Stimulated activated CD4-positive, alpha-beta T cell treated with anti-CD3 and anti-CD28 coated beads, Interleukin-15, amount 100 ng/mL, for 1 hour (primary cell): ENCODE measurements around the gene MGAT1.
"Not testable (repeated sequence)": the region's sequence is repeated elsewhere in the genome, so short reads cannot be mapped to it uniquely, and the experiment has no call there.

ENCODE experiments used
- DNase-seq, 2 donors: peaks; one replicate each; pipeline ENCODE4 v3.0.0-alpha.2; 2020; ENCODE audit warnings: low read depth in 1 of 2, low spot score in 1 of 2

MGAT1 gene

DNA sequence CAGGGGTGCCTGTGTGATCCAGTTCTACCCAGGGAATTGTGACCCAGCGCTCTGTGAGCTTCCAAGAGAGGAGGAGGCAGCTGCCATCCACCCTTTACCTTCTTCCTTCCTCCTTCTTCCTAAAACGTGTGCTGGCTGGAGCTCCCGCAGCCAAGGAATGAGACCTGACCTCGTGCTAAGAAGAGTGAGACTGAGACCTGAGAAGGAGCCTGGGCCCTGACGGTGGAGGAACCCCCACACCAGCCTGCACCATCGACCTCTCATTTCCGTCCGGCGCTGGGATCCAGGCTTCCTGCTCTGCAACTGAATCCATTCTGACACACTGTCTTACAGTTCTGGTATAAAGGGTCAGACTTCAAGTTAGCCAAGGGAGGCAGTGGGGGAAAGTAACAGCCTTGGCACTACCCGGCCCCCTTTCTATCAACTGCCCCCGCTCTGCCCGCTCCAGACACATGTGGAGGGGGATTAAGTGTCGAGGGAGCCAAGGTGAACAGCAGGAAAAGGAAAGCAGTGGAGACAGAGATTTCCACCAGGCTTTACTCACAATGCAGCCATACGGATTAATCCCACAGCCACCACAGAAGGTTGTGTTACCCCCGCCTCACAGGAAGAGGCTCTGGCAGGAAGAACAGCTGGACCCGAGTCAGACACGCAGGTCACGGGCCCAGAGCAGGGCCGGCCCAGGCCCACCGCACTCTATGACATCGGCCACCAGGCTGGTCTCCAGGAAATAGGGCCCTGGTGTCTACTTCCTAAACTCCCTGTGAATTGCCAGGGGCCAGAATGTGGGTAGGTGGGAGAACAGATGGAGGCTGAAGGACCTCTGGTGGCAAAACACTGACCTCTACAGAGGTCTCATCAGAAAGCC is 15.8 kb downstream of the MGAT1 start:
- DNase-seq: no peak

DNA sequence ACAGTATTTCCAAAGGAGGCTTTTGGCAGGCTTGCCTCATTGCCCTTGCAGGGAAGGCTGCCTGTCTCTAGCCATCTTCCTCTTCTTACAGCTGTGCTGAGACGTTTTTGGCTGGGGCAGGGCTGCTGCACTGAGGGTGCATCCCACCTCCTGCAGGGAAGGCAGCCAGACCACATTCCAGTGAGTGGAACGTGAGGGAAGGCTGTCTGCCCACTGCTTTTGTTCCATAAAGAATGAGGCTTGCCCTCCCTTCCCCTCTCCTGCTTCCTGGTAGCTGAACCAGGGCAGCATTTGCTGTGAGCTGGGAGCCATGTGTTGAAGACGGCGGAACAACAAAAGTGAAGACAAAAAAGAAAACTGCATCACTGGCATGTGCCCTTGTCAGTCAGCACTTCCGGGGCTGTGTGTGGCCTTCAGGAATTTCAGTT is 16.8 kb downstream of the MGAT1 start:
- DNase-seq: no peak

DNA sequence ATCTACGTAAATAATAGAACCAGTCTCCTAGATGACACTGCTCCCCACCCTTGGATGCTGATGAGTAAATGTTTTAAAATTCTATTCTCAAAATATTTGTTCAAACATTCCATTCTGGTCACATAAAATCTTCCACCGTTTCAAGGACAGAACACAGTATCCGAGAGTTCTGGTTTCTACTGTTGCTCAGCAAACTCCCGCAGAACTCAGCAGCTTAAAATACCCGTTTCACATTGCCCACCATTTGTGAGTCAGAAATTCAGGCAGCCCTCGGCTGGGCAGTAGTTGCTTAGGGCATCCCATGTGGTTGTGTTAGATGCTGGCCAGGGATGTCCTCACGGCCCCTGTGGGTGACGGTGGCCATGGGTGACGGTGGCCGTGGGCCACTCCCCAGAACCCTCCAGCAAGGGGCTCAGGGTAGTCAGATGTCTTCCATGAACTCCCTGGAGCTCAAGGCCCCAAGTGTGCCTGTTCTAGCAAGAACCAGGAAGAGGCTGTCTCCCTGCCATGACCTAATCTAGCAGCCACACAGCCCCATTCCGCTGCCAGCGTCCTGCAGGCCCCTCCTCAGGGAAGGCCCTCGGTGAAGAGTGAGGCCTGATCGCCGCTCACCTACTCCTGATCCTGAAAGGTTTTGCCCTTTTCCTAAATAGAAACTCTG is 17.4 kb downstream of the MGAT1 start:
- no peak for DNase-seq

DNA sequence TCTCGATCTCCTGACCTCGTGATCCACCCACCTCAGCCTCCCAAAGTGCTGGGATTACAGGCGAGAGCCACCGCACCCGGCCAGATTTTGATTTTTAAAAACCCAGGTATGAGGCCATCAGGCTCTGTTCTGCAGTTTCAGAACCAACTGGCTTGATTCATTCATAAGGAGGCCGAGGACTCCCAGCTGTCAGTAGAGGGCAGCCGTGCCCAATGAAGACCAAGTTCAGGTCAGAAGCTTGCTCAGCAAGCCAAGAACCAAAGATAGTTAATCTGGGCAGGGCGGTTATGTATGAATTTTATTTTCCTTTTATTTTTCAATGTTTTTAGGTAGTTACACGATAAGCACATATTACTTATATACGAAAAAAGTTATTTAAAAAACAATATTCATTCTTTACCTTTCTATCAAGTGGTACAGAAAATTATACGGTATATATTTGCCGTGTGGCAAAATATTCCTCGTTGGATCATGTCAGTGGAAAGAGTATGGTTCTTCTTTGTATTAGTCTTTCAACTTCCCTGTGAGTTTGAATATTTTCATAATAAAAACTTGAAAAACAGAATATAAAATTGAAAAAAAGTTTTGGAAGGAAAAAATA is 18.0 kb downstream of the MGAT1 start:
- peak; percentile 39 to 53 for DNase-seq

DNA sequence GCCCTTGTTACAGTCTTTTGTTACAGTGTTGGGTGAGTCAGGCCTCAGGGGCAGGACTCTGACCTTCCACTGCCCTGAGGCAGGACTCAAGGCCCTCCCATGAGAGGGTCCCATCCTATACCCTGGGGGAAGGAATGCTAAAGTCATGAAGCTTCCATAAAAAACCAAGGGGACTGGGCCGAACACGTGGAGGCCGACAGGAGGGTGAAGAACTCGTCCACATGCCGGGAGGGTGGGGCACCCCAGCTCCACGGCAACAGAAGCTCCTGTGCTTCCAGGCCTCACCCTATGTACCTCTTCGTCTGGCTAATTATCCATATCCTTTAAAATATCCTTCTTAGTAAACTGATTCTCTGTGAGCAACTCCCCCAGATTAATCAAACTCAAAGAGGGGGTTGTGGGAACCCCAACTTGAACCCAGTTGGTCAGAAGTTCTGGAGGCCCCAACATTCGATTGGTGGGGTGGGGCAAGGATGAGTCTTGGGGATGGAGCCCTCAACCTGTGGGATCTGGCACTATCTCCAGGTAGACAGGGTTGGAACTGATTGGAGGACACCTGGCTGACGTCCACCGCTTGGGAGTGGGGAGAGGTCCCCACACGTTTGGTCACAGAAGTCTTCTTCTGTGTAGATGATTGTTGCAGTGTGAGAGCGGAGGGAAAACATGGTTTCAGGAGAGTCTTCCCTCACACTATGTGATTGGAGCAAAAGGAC is 19.1 kb downstream of the MGAT1 start:
- DNase-seq: no peak

DNA sequence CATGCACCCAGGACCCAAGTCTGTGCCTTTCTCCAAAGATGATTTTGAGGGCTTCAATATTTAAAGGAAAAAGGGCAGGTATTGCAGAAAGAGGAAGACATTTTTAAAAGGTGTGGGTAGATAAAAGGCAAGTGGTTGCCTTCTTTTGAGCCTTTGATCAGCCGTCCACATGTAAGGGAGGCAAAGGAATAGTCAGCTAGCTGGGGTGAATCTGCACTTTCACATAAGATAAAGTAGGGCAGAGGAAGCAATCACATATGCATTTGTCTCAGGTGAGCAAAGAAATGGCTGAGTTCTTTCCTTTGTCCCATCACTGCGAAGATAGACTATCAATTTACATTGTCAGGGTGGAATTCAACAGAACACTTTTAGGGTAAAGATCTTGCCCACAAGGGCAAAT is 19.9 kb downstream of the MGAT1 start:
- DNase-seq: no peak

DNA sequence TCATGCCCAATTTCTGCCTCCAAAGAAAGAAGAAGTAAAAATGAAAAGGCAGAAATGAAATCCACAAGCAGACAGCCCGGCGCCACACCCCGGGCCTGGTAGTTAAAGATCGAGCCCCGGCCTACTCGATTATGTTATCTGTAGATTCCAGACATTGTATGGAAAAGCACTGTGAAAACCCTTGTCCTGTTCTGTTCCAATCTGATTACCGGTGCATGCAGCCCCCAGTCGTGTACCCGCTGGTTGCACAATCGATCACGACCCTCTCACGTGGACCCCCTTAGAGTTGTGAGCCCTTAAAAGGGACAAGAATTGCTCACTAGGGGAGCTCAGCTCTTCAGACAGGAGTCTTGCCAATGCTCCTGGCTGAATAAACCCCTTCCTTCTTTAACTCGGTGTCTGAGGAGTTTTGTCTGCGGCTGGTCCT is 20.7 kb downstream of the MGAT1 start:
- not testable (repeated sequence) for DNase-seq

DNA sequence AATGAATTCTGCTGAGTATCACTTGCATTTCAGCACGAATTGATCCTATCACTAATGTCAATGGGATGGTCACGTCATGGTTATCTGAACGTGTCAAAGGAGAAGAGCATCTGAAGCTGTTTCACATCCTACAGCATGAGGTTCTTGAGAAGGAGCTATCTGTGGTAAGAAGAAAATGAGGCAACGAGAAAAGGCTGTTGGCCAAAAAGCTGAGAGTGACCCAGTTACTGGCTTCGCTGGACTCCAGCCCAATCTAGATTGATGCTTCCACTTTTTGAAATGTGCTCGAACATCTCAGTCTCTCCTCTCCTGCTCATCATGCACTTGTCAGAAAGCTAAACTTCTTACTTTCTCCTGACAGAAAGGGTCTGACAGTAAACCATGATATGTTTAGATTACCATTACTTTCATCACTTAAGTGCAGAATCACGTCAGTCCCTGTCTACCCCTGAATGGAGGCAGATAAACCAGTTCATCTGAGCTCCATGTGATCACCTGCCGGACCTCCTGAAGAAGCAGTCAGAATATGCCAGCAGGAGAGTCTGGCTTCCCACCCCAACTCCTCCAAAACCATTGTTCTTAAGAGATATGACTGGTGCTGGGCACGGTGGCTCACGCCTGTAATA is 22.5 kb downstream of the MGAT1 start:
- DNase-seq: no peak

DNA sequence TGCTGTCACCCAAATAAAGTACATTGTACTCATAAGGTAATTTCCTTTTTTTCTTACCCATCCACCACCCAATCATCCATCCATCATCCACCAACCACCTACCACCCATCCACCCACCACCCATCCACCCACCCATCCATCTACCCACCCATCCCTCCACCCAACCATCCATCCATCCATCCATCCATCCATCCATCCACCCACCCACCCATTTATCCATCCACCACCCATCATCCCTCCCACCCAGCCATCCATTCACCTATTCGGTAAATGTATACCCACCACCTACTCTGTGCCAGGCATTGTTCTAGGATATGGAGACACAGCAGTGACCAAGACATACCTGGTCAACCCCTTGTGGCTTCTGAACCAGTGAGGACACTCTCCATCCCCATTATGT is 25.1 kb downstream of the MGAT1 start:
- DNase-seq: no peak

DNA sequence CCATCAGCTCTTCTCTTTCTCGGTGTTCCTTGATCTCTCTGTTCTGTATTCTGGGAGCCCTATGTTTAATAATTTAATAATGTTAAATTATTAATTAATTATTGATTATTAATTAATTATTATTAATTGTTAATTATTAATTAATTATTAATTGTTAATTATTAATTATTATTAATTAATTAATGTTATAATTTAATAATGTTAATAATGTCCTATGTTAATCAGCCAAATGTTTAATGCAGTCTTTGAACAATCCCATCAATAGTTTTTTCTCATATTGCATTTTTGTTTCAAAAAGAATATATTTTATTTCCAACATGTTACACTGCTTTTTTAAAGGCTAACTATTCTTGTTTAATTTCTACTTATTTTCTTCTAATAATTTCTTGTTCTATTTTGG is 26.2 kb downstream of the MGAT1 start:
- DNase-seq: no peak

DNA sequence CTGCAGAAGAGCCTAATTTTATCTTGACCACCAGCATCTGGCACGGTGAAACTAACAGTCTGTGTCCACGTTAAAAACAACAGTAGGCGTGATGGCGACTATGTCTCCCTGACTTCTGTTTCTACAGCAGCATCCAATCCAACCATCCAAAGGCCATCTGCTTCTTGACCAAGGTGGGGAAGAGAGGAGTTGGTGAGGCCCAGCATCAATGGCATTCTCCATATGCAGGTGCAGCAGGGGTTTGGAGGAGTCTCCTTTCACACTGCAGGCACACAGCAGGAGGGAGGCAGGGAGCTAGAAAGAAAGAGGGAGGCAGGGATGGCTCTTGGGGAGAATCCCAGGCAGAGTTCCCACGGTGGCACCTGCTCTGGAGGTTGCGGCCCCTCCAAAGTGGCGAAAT is 27.0 kb downstream of the MGAT1 start:
- DNase-seq: no peak

DNA sequence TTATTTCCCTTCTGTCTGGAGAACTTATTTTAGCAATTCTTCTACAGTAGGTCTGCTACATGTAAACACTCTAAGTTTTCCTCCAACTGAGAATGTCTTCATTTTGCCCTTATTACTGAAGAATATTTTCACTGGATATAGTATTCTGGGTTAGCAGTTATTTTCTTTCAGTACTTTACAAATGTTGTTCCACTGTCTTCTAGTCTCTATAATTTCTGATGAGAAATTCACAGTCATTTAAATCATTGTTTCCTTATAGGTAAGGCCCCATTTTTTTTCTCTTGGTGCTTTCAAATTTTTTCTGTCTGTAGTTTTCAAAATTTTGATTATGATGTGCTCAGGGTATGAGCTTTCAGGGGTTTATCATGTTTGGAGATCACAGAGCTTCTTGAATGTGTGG is 30.8 kb downstream of the MGAT1 start:
- no peak for DNase-seq

DNA sequence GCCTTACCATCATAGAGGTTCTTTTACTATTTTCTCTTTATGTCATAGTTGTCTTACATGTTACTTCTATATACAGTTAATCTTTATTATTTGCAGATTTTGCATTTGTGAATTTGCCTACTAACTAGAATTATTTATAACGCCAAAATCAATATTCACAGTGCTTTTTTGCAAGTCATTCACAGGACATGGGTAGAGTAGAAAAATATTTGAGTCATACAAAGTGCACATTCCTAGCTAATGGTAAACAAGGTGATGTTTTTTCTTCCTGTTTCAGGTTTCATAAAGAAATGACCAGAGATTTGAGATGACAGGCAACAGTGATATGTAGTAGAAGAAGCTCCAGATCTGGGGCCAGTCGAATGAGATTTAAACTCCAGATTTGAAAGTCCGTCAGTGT is 32.8 kb downstream of the MGAT1 start:
- DNase-seq: no peak

DNA sequence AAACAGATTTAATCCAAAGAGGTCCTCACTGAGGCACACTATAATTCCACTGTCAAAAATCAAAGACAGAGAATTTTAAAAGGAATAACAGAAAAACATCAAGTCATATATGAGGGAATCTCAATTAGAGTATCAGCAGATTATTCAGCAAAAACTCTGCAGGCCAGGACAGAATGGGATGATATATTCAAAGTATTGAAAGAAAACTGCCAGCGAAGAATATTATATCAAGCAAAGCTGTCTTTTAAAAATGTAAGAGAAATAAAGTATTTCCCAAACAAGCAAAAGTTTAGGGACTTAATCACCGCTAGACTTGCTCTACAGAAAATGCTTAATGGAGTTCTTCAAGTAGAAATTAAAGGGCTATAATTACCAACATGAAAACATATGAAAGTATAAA is 47.0 kb downstream of the MGAT1 start:
- no peak for DNase-seq

DNA sequence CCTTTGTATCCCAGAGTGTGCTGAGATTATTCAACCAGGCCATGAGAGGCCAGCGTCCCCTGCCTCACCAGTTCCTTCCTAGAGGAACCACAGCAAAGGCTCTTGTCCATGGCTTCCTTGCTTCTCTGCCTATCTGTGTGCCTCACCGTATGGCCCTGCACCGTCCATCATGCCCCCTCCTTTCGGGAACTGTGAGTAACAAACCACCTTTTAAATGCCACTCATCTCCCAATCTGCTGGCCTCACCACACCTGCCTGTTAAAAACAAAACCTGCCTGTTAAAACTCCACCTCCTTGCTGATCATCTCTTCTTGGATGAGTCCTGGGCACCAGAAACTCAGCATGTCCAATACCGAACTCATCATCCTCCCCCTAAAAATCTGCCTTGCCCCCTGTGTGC is 58.4 kb downstream of the MGAT1 start:
- no peak for DNase-seq

DNA sequence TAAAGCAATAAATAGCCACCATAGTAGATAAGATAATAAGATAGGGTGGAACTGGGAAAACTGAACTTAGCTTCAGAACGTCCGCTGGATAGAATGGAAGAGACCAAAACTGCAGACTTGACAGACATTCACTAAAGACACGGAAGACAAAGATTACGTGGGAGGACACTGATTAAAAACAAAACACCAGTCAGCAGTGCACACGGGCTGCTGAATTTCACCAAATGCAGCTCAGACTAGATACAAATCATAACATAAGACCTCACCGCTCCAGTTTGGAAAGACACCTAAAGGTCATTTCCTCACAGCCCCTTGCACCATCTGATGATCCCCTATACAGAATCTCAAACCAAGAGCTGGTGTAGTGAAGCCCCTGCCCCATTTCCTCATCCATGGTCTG is 59.9 kb downstream of the MGAT1 start:
- no peak for DNase-seq

DNA sequence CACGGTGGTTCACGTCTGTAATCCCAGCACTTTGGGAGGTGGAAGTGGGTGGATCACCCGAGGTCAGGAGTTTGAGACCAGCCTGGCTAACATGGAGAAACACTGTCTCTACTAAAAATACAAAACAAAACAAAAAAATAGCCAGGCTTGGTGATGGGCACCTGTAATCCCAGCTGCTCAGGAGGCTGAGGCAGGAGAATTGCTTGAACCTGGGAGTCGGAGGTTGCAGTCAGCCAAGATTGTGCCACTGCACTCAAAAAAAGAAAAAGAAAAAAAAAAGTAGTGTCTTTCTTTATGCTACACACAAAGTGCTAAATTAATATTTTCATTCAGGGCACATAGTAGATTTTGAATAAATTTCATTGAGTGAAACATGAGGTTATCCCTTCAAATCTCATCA is 61.7 kb downstream of the MGAT1 start:
- DNase-seq: not testable (repeated sequence)

DNA sequence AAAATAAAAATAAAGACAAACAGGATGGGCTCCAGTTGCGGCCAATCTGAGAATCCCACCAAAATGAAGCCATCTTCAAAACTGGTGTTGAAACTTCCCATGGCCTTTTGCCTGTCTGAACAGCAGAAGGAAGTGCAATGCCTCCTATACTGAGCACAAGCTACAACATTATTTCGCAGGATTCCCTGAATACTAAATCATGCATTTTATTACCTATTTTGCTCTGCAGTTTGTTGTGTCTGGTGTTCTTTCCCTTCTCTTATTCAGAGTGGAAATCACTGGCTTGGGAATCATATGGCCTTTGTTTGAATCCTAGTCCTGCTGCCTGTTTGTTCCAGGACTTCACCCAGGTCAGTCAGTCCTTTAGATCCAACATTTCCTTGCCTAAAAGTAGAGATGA is 62.6 kb downstream of the MGAT1 start, which contains the start of gene OR2Y1:
OR2Y1 (minus strand) TSS at position 101 of the 400 bp plus-strand sequence; CDS start at position 101, 0 bp downstream.
- DNase-seq: no peak

DNA sequence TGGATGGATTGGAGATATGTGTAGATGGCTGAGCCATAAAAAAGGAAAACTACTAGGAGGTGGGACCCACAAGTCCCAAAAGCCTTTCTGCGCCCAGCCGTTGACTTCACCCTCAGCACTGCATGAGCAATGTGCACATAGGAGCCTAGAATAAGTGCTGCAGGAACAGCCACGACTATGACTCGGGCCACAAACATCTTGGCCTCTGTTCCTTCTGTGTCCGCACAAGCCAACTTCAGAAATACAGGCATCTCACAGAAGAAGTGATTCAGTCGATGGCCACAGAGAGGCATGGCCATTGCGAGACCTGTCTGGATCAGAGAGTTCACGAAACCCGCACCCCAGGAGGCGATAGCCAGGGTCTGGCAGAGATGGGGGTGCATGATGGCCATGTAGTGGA is 63.3 kb downstream of the MGAT1 start:
- no peak for DNase-seq

DNA sequence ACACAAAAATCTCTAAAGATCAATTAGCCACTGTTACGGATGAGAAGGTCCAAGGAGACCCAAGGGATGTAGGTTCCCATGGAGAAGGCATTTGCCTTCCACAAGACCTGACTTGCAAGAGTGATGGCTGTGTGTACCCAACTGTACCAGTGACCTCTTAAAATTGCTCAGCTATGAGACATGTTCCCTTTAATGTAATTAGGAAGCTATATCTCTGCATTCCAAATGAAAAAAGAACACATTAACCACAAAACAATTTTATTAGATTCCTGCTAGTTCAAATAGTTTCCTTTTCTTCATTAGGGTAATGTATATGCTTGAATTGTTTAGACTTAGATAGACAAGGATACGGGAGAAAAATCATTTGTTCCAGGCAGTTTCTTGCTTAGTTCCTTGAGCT is 66.1 kb downstream of the MGAT1 start:
- no peak for DNase-seq
